ENCODE data around the gene HDAC7.

Gene HDAC7

GRCh38 chr12:47777151-47777550, 42.6 kb downstream of the HDAC7 start:
- no peak for TF ChIP-seq CTCF (IDR thresholded peaks at IDR 0.05; ENCODE audit: insufficient read depth, low read length, missing control alignments)
- ChIA-PET POLR2A (interaction anchor here (1.0 kb wide), 1 partner anchor 19 kb away, joined by 4 read pairs; no protein-coding TSS in a partner anchor), CTCF (interaction anchor here (0.8 to 19.6 kb wide), 11 partner anchors 10 to 173 kb away, joined by 3 to 1419 read pairs (median 30); partner anchors contain the start of genes ENDOU, RAPGEF3 and RPAP3)
- H3K4me3 ChIP-seq (ENCODE audit: low read depth, low read length) = no peak overlapping the region
- no peak for DNase-seq (ENCODE audit: low read depth, low spot score)

DNA sequence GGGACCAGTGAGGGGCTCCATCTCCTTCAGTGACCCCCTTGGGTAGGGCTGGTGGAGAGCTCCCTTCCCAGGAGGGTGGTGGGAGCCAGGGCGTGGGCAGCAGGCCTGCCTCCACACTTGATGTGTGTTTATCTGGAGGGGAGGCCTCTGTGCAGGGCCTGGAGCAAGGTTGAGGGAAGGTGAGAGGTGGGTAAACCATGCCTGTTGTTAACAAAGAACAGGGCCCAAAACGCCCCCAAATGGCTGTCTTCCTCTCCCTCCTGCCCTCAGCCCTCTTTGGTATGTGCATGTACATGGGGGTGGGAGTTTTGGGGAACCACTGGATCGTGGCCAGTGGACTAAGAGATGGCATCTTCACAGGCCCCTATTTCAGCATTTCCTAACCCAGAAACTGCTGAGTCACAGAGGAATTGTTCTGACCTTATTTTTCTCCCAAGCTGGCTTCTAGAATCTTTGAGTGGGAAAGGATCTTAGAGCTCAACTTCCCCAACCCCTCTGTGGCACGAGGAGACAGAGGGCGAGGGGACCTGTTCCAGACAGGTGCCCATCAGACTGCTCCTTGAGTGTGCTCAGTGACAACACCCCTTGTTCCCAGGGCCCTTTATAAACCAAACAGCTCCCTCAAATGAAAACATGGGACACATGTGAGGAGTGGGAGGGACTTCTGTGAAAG, 43.1 kb downstream of the HDAC7 start:
- no peak for TF ChIP-seq CTCF (IDR thresholded peaks at IDR 0.05; ENCODE audit: insufficient read depth, low read length, missing control alignments)
- ChIA-PET CTCF (interaction anchor here (0.8 to 19.6 kb wide), 11 partner anchors 10 to 744 kb away, joined by 3 to 1419 read pairs (median 30); partner anchors contain the start of genes ENDOU, RAPGEF3 and RPAP3), POLR2A (interaction anchor here (1.0 kb wide), 1 partner anchor 18 kb away, joined by 4 read pairs; no protein-coding TSS in a partner anchor)
- no peak overlapping the region for H3K4me3 ChIP-seq (ENCODE audit: low read depth, low read length)
- DNase-seq (ENCODE audit: low read depth, low spot score) = no peak

DNA sequence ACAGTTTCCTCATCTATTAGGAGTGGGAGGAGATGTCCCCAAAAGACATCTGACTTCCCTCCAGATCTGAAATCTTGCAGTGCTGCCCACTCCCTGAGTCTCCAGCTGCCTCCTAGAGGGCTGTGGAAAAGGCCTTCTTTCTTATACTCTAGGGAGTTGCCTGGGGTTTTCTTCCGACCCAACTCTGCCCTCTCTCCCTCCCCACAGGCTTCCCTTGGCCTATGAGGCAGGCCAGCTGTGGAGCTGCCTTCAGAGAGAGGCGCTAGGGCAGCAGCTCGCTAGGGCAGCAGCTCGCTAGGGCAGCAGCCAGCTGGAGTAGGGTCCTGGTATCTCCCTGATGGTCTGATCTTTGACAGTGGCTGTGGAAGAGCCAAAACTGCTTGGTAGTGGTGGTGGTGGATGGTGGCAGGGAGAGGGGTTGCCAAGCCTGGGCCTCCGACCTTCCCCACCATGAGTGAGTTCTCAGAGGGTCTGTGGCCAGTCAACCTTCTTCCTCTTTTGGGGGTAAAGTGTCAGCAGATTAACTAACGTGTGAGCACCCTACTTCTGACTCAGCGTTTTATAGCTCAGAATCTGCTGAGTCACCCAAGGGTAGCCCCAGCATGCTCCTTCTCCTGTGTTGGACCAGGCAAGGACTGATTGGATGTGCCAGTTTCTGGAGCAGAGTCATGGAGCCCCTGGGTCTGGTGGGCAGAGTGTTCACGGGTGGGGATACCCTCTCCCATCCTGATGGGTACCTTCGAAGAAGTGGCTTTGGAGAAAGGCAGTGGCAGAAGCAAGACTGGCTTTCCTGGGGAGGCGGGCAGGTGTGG, 44.4 kb downstream of the HDAC7 start:
- H3K4me3 ChIP-seq (ENCODE audit: low read depth, low read length) = no peak overlapping the region
- CTCF ChIA-PET = interaction anchor here (1.0 to 19.6 kb wide), 8 partner anchors 9 to 743 kb away, joined by 3 to 1419 read pairs (median 180); partner anchors contain the start of genes ENDOU, RAPGEF3, RPAP3 and TMEM106C
- no peak for DNase-seq (ENCODE audit: low read depth, low spot score)
- no peak for TF ChIP-seq CTCF (IDR thresholded peaks at IDR 0.05; ENCODE audit: insufficient read depth, low read length, missing control alignments)
- POLR2A ChIA-PET = interaction anchor here (0.9 to 1.1 kb wide), 2 partner anchors 21 to 39 kb away, joined by 3 to 4 read pairs; no protein-coding TSS in a partner anchor

DNA sequence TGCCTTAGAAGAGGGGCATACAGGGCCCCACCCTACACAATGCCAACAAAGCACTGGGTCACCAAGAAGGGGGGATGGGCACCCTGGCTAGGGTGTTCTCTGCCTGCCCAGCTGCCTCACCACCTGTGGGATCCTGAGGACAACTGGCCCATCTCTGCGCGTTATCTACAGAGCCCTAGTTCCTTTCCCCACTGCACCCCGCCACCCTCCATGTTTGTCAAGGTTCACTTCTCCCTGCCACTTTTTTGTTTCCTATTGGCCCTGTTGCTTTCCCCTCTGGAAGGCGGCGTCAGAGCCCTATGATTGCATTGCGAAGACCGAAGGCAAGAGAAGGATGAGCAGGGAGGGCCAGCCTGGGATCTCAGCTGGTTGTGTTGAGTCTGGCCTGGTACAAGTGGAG, 45.0 kb downstream of the HDAC7 start:
- TF ChIP-seq CTCF (IDR thresholded peaks at IDR 0.05; ENCODE audit: insufficient read depth, low read length, missing control alignments) = no peak
- no peak for DNase-seq (ENCODE audit: low read depth, low spot score)
- POLR2A ChIA-PET = interaction anchor here (0.9 kb wide), 1 partner anchor 21 kb away, joined by 3 read pairs; no protein-coding TSS in a partner anchor
- CTCF ChIA-PET = interaction anchor here (6.2 to 19.6 kb wide), 5 partner anchors 18 to 69 kb away, joined by 61 to 1419 read pairs (median 329); partner anchors contain the start of genes ENDOU, RAPGEF3 and RPAP3
- H3K4me3 ChIP-seq (ENCODE audit: low read depth, low read length) = no peak overlapping the region; the same call in 1 of the 2 replicates

GRCh38 chr12:47773858-47774580, 45.7 kb downstream of the HDAC7 start:
- ChIA-PET POLR2A (no interaction called here), CTCF (interaction anchor here (2.8 to 19.6 kb wide), 6 partner anchors 8 to 68 kb away, joined by 11 to 1419 read pairs (median 314); partner anchors contain the start of genes ENDOU, RAPGEF3 and RPAP3)
- no peak for TF ChIP-seq CTCF (IDR thresholded peaks at IDR 0.05; ENCODE audit: insufficient read depth, low read length, missing control alignments)
- no peak for DNase-seq (ENCODE audit: low read depth, low spot score)
- H3K4me3 ChIP-seq (ENCODE audit: low read depth, low read length) = peak overlapping the region; percentile 68
